G401.6 (cell line): ENCODE measurements around the gene NKPD1.
"Not testable (repeated sequence)": the region's sequence is repeated elsewhere in the genome, so short reads cannot be mapped to it uniquely, and the experiment has no call there.

Experiments used
- FAIRE-seq: peaks from 2 replicates; lab custom pipeline; 2012; peaks lifted over from hg19 to GRCh38; lab: Jason Lieb, UNC

NKPD1 gene

GRCh38 chr19:45139286-45140143 is 21.3 kb downstream of the NKPD1 start:
- FAIRE-seq = no peak

- FAIRE-seq = no peak
Observed at GRCh38 chr19:45138303-45138751, 22.5 kb downstream of the NKPD1 start.

DNA sequence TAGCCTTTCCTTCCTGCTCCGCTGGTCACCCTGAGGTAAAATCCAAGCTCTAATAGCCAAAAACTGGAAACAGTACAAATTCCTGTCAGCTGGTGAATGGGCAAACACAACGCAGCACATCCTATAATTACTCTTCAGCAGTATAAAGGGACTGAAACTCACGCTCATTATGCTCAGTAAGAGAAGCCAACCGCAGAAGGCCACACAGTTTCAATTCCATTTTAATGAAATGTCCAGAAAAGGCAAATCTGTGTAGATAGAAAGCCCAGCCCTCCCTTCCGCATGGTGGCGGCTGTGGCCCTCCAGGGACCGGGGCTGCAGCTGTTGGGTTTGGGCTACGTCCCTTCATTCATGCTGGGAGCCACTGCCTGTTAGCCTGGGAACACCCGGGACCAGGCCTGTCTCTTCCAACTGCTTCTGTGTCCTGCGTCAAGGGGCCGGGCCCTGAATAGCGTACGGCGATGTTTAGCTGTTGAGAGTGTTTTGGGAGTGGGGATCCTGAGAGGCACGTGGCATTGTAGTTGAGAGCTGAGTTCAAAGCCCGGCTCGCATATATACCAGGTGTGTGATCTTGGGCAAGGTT is 23.5 kb downstream of the NKPD1 start:
- no peak for FAIRE-seq

- no peak for FAIRE-seq
Observed at GRCh38 chr19:45136507-45137178, 24.1 kb downstream of the NKPD1 start.

GRCh38 chr19:45135176-45135885 is 25.5 kb downstream of the NKPD1 start:
- no peak for FAIRE-seq

GRCh38 chr19:45133661-45134060 is 27.1 kb downstream of the NKPD1 start:
- FAIRE-seq = no peak

DNA sequence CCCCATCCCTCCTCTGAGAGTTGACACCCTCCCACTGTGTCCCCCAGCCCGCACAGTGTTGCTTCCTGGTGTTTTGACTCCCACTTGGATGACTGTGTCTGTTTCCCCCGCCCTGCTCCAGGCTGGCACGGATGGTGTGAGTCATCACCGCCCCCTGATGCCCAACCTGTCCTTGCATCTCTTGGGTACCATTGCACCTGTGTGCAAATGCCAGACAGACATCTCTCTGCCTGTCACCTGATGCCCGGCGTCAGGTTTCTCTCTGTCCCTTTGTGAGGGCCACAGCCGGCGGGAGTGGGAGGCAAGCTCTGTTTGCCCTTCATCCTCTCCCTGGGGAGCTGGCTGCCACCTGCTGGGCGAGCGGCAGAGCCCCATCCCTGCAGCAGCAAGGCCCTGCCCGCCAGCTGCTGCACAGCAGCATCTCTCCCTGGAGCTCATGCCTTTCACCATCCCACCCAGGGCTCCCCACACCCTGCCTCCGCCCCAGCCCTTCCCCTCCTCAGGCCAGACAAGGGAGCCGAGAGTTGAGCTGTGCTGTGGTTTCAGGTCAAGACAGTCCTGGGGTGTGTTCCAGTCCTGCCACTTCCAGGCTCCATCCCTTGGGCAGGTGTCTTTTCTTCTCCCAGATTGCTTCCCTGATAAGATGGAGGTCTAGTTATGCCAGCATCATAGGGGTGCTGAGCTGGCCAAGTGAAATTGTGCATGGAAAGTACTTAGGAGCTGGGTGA is 29.7 kb downstream of the NKPD1 start:
- no peak for FAIRE-seq

GRCh38 chr19:45130236-45130635 is 30.5 kb downstream of the NKPD1 start:
- FAIRE-seq = no peak

GRCh38 chr19:45128806-45129205 is 32.0 kb downstream of the NKPD1 start:
- no peak for FAIRE-seq

DNA sequence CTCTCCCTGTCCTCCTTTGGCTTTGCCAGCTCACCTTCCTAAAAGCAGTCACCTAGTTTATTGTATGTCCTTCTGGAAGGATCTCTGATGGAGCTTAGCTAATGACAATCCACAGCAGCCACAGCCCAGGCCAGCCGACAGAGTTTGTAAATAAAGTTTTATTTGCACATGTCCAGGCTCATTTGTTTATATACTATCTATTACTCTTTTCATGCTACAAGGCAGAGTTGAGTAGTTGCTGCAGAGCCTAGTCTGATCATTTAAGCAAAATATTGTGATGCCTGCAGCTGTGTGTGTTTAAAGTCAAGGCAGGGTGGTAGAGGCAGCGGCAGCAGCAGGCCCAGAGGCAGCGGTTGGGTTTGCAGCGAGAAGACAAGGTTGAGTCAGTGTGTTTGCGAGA is 32.6 kb downstream of the NKPD1 start:
- no peak for FAIRE-seq

GRCh38 chr19:45126654-45127053 is 34.1 kb downstream of the NKPD1 start:
- FAIRE-seq = no peak

DNA sequence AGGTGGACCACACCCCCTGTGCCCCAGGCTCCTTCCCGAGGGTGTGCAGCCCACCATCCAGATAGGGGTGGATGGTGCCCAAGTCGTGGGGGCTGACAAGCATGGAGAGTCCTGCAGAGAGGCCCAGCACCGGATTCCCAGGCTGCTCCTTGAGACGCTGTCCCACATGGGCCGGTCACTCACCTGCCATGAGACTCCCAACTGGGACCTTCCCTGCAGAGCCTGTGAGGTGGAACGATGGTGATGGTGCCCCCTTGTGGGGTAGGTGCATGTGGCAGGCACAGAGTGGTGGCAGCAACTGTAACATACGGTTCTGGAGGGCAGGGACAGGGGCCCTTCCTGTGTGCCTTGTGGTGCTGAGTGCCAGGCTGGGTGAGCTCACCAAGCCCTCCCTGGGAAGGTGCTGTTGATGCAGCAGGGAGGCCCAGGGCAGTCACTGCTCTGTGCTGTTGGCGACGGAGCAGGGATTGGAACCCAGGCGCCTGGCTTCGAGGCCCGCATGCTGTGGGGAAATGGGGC is 34.7 kb downstream of the NKPD1 start:
- no peak for FAIRE-seq

DNA sequence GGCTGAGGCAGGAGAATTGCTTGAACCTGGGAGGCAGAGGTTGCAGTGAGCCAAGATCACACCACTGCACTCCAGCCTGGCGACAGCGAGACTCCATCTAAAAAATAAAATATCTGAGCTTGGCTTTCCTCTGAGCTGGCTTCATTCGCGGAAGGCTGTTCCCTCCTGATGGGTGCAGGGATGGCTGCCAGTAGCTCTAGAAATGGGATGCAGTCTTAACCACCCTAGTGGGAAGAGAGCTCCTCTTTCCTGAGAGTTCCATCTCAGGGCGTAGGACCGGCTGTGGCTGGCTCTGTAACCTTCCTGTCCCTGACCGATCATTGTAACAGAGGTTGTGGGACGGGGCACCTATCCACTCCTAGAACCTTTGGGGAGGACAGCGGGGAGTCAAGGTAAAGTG is 35.4 kb downstream of the NKPD1 start:
- FAIRE-seq = no peak

GRCh38 chr19:45124021-45124420 is 36.8 kb downstream of the NKPD1 start:
- no peak for FAIRE-seq

DNA sequence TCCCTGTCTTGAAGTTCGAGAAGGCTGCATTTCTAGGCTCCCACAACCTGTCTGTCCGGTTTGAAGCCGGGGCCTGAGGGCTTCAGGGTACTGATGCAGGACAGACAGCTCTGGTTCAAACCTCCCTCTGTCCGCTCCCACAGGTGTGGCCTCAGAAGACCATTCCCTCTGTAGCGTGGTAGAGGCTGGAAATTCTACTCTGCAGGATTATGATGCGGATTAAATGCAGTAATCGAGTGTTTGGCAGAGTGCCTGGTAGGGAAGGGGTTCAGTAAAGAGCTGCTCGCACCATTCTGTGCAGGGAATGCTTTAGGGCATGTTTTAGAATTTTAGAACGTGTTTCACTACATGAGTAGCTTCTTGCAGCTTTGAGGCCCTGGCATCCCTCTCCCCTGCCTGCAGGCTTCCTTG is 37.3 kb downstream of the NKPD1 start:
- no peak for FAIRE-seq

DNA sequence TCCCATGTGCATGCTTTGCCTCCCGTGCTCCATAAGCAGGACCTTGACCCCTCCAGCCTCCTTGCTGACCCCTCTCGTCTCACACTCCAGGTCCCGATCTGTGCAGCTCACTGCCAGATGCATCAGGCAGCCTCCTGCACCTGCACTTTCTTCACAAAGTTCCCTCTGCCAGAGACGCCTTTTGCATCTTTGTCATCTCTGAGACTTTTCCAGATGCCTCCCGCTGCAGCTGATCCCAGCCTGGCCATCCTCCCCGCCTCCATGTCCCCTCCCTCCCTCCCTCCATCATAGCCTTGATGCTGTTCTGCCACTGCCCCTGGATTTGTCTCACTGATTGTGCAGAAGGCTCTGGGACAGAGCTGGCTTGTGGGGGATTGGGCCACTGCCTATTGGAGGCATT is 38.0 kb downstream of the NKPD1 start:
- FAIRE-seq = no peak

DNA sequence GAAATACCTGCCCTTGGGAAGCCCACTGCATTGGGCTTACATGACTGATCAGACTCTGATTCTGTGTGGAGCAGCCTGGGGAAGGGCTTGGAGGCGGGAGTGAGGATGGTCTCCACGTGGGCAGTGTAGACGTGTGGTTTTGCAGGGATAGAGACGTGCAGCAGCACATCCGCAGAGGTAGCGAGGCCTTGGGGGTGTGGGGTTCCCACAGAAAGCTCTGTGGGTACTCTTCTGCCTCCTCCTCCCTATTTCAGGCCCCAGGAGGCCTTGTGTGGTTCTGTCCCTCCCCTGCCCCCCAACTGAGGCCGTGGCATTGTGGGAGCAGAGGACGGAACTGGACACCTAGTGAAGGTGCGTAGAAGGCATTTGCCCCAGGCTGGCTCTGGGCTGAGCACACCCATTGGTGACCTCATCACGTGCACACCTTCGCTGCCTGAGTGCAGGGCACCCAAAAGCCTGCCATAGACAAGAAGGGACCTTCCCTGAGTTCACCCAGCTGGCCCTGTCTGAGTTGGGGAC is 38.9 kb downstream of the NKPD1 start:
- no peak for FAIRE-seq

DNA sequence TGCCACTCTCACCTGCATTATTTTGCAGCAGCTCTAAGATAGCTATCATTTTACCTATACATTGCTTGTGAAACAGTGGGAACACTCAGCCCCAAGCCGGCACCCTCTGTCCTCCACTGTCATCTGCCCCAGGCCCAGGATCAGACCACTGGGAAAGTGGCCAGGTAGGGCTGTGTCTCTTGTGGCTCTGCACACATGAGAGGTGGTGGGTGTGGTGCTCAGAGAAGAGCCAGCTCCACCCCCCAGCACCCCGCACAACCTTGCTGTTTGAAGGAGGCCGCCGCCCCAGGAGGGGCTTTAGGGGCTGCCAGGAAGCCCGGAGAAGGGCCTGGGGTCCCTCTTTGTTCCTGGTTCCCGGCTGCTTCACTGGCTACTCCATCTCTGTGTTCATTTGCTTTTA is 41.2 kb downstream of the NKPD1 start:
- FAIRE-seq = no peak

DNA sequence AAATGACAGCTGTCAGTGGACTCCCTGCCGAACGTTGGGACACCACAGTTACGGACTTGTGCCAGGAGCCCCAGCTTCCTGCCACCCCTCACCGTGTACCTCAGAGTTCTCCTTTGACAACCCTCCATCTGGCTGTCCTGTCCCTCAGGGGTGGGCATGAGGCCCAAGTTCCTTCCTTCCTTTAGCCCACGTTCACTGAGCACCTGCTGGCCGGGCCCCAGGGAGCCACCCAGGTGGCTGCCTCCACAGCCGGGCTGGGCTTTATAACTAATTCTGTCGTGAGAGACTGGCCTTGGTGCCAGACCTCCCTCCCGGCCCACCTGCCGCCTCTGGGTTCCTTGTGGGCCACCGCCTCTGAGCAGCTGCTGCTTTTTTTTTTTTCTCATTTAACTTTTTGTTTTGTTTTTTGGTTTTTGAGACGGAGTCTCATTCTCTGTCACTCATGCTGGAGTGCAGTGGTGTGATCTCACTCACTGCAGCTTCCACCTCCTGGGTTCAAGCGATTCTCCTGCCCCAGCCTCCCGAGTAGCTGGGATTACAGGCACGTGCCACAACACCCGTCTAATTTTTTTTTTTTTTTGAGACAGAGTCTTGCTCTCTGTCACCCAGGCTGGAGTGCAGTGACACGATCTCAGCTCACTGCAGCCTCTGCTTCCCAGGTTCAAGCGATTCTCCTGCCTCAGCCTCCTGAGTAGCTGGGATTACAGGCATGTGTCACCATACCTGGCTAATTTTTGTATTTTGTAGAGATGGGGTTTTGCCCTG is 42.0 kb downstream of the NKPD1 start:
- FAIRE-seq = not testable (repeated sequence)

DNA sequence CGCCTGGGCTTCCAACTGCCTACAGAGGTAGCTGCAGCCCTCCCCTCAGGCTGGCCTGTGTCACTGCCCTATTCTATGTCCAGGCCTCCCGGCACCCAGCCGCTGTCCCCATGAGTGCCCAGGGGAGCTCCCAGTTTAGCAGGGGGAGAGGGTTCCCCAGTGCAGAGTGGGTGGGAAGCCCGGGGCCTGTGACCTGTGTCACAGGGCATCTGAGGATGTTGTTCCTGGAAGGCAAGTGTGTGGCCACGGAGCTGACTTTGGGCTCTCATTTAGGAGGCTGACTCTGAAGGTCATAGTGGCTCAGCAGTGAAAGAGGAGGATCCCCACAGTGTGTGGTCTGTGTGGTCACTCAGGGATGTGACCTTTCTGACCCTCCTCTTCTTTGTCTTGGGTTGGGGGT is 42.7 kb downstream of the NKPD1 start:
- no peak for FAIRE-seq

DNA sequence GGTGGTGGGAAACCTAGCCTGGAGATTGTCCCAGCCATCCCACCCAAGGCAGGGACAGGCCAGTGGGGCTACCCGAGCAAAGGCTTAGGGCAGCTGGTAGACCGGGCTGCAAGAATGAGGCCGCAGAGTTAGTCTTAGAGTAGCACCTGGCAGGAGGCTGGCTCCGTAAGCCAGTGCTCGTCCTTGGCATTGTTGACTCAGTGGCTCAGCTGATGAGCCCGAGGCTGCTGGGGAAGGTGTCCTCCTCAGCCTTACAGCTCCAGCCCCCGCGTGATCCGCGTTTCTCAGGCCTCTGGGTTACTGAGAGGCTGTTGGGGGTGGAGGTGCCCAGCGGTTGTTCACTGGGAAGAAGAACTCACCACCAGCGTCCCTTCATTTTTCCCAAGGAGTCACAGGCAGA is 43.1 kb downstream of the NKPD1 start:
- no peak for FAIRE-seq
